Measurements from ENCODE around the gene PLAU.

PLAU gene

DNA sequence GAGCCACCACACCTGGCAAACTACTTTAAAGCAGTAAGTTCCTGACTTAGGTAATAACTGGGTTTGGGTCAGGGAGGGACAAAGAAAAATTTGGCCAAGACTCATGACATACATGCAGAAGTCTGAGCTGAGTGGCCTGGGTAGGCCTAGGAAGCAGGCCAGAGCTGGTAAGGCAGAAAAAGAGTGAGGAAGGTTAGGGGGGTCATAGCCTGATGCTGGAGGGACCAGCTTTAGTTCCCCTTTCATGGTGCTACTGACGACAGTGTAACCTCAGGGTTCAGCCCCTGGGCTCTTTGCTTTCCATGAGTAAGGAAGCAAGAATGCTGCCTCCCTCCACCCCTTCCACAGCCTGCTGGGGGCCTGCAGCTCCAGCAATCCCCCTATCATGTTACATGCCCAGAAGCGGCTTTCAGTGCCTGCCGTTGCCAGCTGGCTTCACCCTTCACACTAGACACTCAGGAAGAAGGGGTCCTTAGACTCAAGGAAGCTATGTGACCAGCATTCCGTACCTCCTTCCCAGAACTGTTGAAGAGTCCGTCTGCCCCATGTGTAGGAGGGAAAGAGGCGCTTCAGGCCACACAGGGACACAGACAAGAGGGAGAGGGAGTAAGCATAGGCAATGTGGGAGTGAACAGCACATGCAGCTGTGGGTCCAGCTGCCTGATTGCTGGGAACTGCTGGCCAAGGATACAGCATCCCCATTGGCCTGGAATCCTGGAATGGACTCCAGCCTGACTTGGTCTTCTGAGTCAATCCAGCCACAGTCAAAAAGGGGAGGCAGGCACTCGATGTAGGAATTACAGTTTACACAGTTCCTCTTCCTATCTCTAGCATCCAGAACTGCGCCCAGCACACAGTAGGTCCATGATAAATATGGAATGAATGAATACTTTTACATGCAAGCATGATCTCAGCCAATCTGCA is 4.1 kb upstream of the PLAU start:
- no peaks in the 10 kb centered on the region for H3K27me3 ChIP-seq
- peak overlapping the region; percentile 94; the same call in 1 of the 2 replicates for H3K4me2 ChIP-seq
- H3K9me3 ChIP-seq, result no peaks in the 10 kb centered on the region
- no peak for TF ChIP-seq Cebpa-rat (IDR thresholded peaks at IDR 0.05)
- H3K4me1 ChIP-seq, result peaks cover 45% of the 10 kb centered on the region
- no peaks in the 10 kb centered on the region for H4K20me1 ChIP-seq
- H3K27ac ChIP-seq, result 0 out of 2 replicates have a peak overlapping the region, but pooled peaks have one; percentile 2
- H3K36me3 ChIP-seq, result no peaks in the 10 kb centered on the region
- H3K9ac ChIP-seq, result no peak overlapping the region
- H3K4me3 ChIP-seq, result no peak overlapping the region

DNA sequence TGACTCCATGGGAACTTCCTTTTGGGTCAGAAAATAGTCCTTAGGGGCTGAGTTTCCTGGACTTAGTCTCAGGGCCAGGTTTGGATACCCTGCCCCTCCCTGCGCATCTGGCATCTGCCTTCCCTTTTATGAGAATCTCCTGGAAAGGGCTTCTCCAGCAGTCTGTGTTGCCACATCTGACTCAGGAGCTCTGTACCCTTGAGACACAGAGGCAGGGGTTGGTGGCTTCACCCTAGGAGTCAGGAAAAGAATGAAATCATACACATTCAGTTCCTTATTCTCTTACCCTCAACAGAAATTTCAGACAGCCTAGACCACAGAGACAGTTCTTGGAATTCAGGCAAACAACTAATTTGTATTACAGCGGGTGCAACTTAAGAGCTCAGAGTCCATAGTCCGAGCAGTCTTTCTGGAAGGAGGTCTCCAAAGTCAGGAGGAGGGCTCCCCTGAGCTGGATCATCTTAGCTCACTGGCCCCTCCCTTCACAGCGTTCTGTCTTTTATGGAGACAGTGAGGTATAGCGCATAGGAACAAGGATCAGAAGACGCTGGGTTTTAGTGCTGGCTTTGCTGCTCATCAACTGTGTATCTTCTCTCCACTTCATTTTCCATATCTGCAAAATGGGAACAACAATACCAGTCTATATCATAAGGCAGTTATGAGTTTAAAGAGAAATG is 3.0 kb upstream of the PLAU start:
- no peaks in the 10 kb centered on the region for H3K27me3 ChIP-seq
- no peak overlapping the region; the same call in 1 of the 2 replicates for H3K9ac ChIP-seq
- peaks cover 57% of the 10 kb centered on the region for H3K4me1 ChIP-seq
- H4K20me1 ChIP-seq, result no peaks in the 10 kb centered on the region
- H3K9me3 ChIP-seq, result no peaks in the 10 kb centered on the region
- H3K27ac ChIP-seq, result peak overlapping the region; percentile 62
- peak overlapping the region; percentile 94 for H3K4me2 ChIP-seq
- H3K36me3 ChIP-seq, result peaks cover 5% of the 10 kb centered on the region
- no peak for TF ChIP-seq Cebpa-rat (IDR thresholded peaks at IDR 0.05)
- H3K4me3 ChIP-seq, result peak overlapping the region; percentile 91; the same call in 1 of the 2 replicates

DNA sequence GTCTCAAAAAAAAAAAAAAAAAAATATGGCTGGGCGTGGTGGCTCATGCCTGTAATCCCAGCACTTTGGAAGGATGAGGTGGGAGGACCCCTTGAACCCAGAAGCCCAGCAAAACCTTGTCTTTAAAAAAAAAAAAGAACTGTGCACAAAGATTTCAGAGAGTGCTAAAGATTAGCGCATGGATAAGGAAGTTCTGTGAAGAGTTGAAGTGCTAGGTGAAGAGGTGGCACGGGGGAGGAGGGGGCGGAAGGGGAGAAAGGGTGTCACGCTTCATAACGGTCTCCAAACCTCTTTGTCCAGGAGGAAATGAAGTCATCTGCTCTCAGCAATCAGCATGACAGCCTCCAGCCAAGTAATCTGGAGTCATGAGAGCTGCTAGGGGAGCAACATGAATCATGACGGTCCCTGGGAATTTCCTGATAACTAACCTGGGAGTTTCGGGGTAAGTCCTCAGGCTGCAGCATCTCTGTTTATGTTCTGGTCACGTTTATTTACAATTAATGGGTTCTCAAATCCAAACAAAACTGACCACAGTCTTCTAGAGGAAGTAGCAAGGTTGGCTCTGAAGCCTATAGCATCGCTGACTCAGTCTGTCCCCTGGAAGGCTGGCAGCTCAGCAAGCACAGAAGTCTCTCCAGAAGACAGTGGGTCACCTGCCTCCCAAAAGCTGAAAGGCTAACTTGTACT is 1.9 kb upstream of the PLAU start:
- Histone ChIP-seq H3K36me3 (peaks cover 15% of the 10 kb centered on the region), H3K4me1 (peaks cover 66% of the 10 kb centered on the region), H3K4me3 (peak overlapping the region; percentile 91), H3K27me3 (no peaks in the 10 kb centered on the region), H4K20me1 (no peaks in the 10 kb centered on the region), H3K4me2 (peak overlapping the region; percentile 94), H3K9ac (peak overlapping the region; percentile 84), H3K9me3 (no peaks in the 10 kb centered on the region), H3K27ac (peak overlapping the region; percentile 83)
- no peak for TF ChIP-seq Cebpa-rat (IDR thresholded peaks at IDR 0.05)

DNA sequence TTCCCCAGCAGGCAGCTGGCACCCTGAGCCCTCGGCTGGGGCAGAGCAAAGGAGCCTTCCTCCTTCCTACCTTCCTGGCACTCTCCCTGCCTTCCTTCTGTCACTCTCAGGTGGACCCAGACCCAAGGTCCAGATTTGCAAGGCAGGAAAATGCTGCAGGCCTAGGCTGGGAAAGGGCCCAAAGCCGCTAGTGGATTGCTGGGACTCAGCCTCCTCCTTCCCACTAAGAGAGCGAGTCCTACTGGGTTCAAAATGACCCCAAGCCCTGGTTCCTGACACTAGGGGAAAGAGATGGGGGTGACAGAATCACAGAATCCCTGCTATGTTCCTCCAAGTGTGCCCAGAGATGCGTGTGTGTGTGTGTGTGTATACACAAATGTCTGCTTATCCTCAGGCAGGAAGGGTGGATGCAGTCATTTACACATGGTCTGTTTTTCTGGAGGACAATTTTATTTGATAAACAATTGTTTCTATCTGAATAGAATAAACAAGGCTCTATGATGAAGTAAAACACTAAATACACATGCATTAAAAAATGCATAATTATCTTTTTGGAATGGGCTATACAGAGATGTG is 1.3 kb upstream of the PLAU start:
- Histone ChIP-seq H4K20me1 (no peaks in the 10 kb centered on the region), H3K36me3 (peaks cover 21% of the 10 kb centered on the region), H3K9ac (peak overlapping the region; percentile 84), H3K4me1 (peaks cover 71% of the 10 kb centered on the region), H3K27ac (peak overlapping the region; percentile 83), H3K9me3 (no peaks in the 10 kb centered on the region), H3K4me2 (peak overlapping the region; percentile 94), H3K27me3 (no peaks in the 10 kb centered on the region), H3K4me3 (peak overlapping the region; percentile 91)
- TF ChIP-seq Cebpa-rat (IDR thresholded peaks at IDR 0.05), result no peak

DNA sequence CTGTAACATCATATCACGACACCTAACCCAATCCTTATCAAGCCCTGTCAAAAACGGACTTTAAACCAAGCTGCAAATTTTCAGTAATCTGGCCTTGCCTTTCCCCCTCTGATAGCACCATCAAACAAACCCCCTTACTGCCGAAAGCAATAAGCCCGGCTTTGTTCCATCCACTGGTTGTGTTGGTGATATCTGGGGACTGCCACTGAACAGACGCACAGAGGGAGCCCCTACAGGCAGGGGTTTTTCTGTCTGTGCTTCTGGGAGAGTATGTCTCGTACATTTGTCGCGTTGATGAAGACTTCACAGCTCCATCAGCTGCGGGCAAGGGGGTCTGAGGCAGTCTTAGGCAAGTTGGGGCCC is 550 bp upstream of the PLAU start:
- Histone ChIP-seq H3K9ac (peak overlapping the region; percentile 84), H3K4me2 (peak overlapping the region; percentile 94), H3K4me3 (peak overlapping the region; percentile 91), H4K20me1 (no peaks in the 10 kb centered on the region), H3K36me3 (peaks cover 29% of the 10 kb centered on the region), H3K9me3 (no peaks in the 10 kb centered on the region), H3K4me1 (peaks cover 75% of the 10 kb centered on the region), H3K27me3 (no peaks in the 10 kb centered on the region), H3K27ac (peak overlapping the region; percentile 83)
- TF ChIP-seq Cebpa-rat (IDR thresholded peaks at IDR 0.05), result no peak

DNA sequence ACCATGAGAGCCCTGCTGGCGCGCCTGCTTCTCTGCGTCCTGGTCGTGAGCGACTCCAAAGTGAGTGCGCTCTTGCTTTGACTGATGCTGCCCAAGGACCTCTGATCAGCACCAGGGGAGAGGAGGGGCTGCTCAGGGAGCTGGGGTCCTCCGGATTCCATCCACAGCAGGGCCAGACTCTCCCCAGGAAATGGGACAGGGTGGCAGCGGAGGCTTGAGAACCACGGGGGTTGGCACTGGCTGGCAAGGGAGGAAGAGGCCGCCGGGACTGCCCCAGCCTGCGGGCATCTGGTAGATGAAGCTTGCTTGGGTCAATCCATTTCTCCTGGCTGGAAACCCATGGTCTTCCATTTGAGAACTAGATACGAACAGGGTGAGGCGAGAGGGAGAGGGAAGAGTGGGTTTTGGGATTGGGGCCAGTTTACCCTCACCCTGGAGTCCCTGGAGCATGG is 647 bp downstream of the PLAU start:
- Histone ChIP-seq H3K9me3 (no peaks in the 10 kb centered on the region), H3K27ac (peak overlapping the region; percentile 83), H3K36me3 (peaks cover 41% of the 10 kb centered on the region), H3K4me3 (peak overlapping the region; percentile 91), H3K4me1 (peaks cover 87% of the 10 kb centered on the region), H3K4me2 (peak overlapping the region; percentile 94), H4K20me1 (no peaks in the 10 kb centered on the region), H3K9ac (peak overlapping the region; percentile 84), H3K27me3 (no peaks in the 10 kb centered on the region)
- no peak for TF ChIP-seq Cebpa-rat (IDR thresholded peaks at IDR 0.05)

DNA sequence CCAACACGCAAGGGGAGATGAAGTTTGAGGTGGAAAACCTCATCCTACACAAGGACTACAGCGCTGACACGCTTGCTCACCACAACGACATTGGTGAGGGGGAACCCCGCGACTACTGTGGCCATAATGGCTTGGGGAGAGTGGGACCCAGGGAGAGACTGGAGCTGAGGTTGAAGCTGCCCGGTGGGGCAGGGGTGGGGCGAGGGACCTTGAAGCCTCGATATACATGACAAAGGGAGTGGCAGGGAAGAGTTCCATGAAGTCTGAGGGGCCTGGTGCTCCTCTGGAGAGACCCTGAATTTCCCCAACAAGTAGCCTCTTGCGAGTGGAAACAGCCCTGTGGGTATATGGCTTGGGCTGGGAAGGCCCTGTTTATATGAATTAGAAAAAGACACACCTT is 3.1 kb downstream of the PLAU start:
- Histone ChIP-seq H3K36me3 (peaks cover 56% of the 10 kb centered on the region), H3K27me3 (no peaks in the 10 kb centered on the region), H3K4me2 (no peak overlapping the region), H3K4me3 (no peak overlapping the region), H3K27ac (no peak overlapping the region), H3K9me3 (peaks cover 16% of the 10 kb centered on the region), H3K4me1 (peaks cover 73% of the 10 kb centered on the region), H4K20me1 (no peaks in the 10 kb centered on the region), H3K9ac (no peak overlapping the region)
- no peak for TF ChIP-seq Cebpa-rat (IDR thresholded peaks at IDR 0.05)

DNA sequence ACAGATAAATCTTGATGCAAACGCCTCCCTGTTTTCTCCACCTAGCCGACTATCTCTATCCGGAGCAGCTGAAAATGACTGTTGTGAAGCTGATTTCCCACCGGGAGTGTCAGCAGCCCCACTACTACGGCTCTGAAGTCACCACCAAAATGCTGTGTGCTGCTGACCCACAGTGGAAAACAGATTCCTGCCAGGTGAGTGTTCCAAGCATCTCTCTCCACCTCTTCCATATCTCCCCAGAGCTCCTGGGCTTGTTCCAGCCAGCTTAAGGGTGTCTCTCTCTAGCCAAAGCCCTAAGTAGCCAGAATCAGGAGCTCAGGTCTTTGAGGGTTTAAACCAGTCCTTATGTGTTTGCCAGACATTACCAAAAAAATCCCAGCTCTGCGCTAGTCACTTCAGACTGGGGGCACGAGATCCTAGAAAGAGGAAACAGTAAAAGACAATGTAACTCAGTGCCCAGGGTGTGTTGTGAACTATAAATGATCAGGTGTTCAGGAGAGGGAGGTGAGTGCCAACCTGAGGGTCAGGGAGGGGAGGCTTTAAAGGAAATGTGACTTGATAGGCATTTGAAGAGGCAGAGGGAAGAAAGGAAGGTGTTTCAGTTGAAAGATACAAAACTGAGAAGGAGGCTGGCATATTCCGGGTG is 4.4 kb downstream of the PLAU start:
- no peaks in the 10 kb centered on the region for H4K20me1 ChIP-seq
- no peak overlapping the region for H3K9ac ChIP-seq
- peaks cover 72% of the 10 kb centered on the region for H3K4me1 ChIP-seq
- H3K27ac ChIP-seq, result no peak overlapping the region; the same call in 1 of the 2 replicates
- H3K4me3 ChIP-seq, result no peak overlapping the region
- H3K36me3 ChIP-seq, result peaks cover 56% of the 10 kb centered on the region
- no peak for TF ChIP-seq Cebpa-rat (IDR thresholded peaks at IDR 0.05)
- H3K4me2 ChIP-seq, result no peak overlapping the region
- no peaks in the 10 kb centered on the region for H3K27me3 ChIP-seq
- peaks cover 20% of the 10 kb centered on the region for H3K9me3 ChIP-seq
